Mucosa of descending colon (tissue), 3 donors: ENCODE data around the gene KRTAP19-1. TPM values are rescaled to one million over a fixed set of nuclear protein-coding genes. Genes with fewer than 3 reads are reported as not detected.

Experiments used
- ATAC-seq: fragments of 200-7000 bp; cut with Tn5 transposase; one replicate; pipeline ENCODE4 v1.9.1; 2020; ENCODE audit warnings: mild to moderate bottlenecking, moderate library complexity
- DNase-seq, 3 donors: peaks; one replicate each; pipeline ENCODE4 v3.0.0-alpha.2; 2020
- H3K36me3 ChIP-seq: fragments of 200-600 bp; one replicate; pipeline ENCODE4 v1.8.0; 2021; ENCODE audit warnings: low read depth, mild to moderate bottlenecking
- H3K4me1 ChIP-seq: fragments of 200-600 bp; one replicate; pipeline ENCODE4 v1.8.0; 2021; ENCODE audit warnings: low read depth, mild to moderate bottlenecking
- H3K4me3 ChIP-seq: fragments of 200-600 bp; one replicate; pipeline ENCODE4 v1.8.0; 2021; ENCODE audit warnings: mild to moderate bottlenecking
- H3K9me3 ChIP-seq: fragments of 200-600 bp; one replicate; pipeline ENCODE4 v1.8.0; 2021; ENCODE audit warnings: mild to moderate bottlenecking
- CTCF ChIP-seq: fragments of 200-600 bp; IDR thresholded peaks from one replicate; pipeline ENCODE4 v1.8.0; 2022; ENCODE audit warnings: antibody characterized with exemption, mild to moderate bottlenecking
- intact Hi-C, 2 donors: fragments of 100-400 bp; cut with DNase I in 1 of 2; cut with micrococcal nuclease in 1 of 2; formaldehyde crosslinking; loops; one replicate each; pipeline versions ENCODE4 v1.11.0 to v1.11.1; 2022; cut with DNase I, micrococcal nuclease
- total RNA-seq, 3 donors: library from RNA; stranded (reverse); fragmentation: NEBNext Ultra II Directional in 2 of 3; extraction: Animal tissue kit (Norgen Biotek cat#: 25700) in 2 of 3; gene quantifications; one replicate each; pipeline versions ENCODE4 v1.2.1 to v1.2.4, GENCODE V29; 2021 to 2023
- donor health status: DM: no; HTN: no; CAD: no; lungs with moderate emphysema.
- donor health status: DM: no; HTN: no; CAD: no.
- donor health status: DM: no; HTN: yes; CAD: no.

KRTAP19-1 gene
- total RNA-seq, 3 donors from 2014 or later, result not detected

GRCh38 chr21:30443226-30443625 lies 36.9 kb downstream of the KRTAP19-1 start:
- DNase-seq, result no peak
- intact Hi-C loops, result no loop called here
- no peak for TF ChIP-seq CTCF

GRCh38 chr21:30439975-30440374 lies 40.2 kb downstream of the KRTAP19-1 start, which contains the start of gene KRTAP15-1:
KRTAP15-1 (plus strand) TSS chr21:30440275; CDS start chr21:30440328, 53 bp downstream.
- no peak within 1 kb of the TSS for H3K4me3 ChIP-seq
- H3K36me3 ChIP-seq, result no peaks in the 10 kb centered on the region
- ATAC-seq, result no peak
- H3K4me1 ChIP-seq, result no peaks in the 10 kb centered on the region
- no peak for DNase-seq
- H3K9me3 ChIP-seq, result no peaks in the 10 kb centered on the region
- intact Hi-C loops, result no loop called here
- no peak for TF ChIP-seq CTCF

More at GRCh38 chr21:30443226-30443625, 36.9 kb downstream of the KRTAP19-1 start:
- Histone ChIP-seq H3K4me1 (no peaks in the 10 kb centered on the region), H3K9me3 (no peaks in the 10 kb centered on the region), H3K4me3 (no peak overlapping the region), H3K36me3 (no peaks in the 10 kb centered on the region)
- no peak for ATAC-seq

- no peaks in the 10 kb centered on the region for H3K36me3 ChIP-seq
- no peak for TF ChIP-seq CTCF
- no peaks in the 10 kb centered on the region for H3K4me1 ChIP-seq
- H3K4me3 ChIP-seq, result no peak overlapping the region
- DNase-seq (no peak), ATAC-seq (no peak)
- intact Hi-C loops, result no loop called here
- no peaks in the 10 kb centered on the region for H3K9me3 ChIP-seq
These were observed 43.1 kb downstream of the KRTAP19-1 start for GRCh38 chr21:30437010-30437565.

GRCh38 chr21:30434033-30434631 lies 46.0 kb downstream of the KRTAP19-1 start:
- ATAC-seq, result peak; percentile 67
- TF ChIP-seq CTCF, result peak; percentile 34
- Histone ChIP-seq H3K9me3 (no peaks in the 10 kb centered on the region), H3K4me3 (no peak overlapping the region), H3K36me3 (no peaks in the 10 kb centered on the region), H3K4me1 (no peaks in the 10 kb centered on the region)
- intact Hi-C loops, result no loop called here
- peak in 1 of 3 donors; percentile 18 for DNase-seq

- ATAC-seq, result no peak
- H3K4me1 ChIP-seq, result no peaks in the 10 kb centered on the region
- TF ChIP-seq CTCF, result no peak
- intact Hi-C loops, result no loop called here
- no peaks in the 10 kb centered on the region for H3K9me3 ChIP-seq
- H3K36me3 ChIP-seq, result no peaks in the 10 kb centered on the region
- no peak for DNase-seq
- no peak within 1 kb of the TSS for H3K4me3 ChIP-seq
These were observed 50.0 kb downstream of the KRTAP19-1 start, which contains the start of gene KRTAP13-4 for GRCh38 chr21:30430170-30430655. KRTAP13-4 (plus strand) TSS chr21:30430220; CDS start chr21:30430276, 56 bp downstream.

Other genes starting within 250 kb of the KRTAP19-1 start
- not detected for gene KRTAP24-1, start 197.4 kb downstream of the KRTAP19-1 start, total RNA-seq
- not detected for gene KRTAP25-1, start 190.9 kb downstream of the KRTAP19-1 start, total RNA-seq
- not detected for gene KRTAP26-1, start 160.1 kb downstream of the KRTAP19-1 start, total RNA-seq
- not detected for gene KRTAP27-1, start 142.7 kb downstream of the KRTAP19-1 start, total RNA-seq
- not detected for gene KRTAP23-1, start 131.8 kb downstream of the KRTAP19-1 start, total RNA-seq
- gene KRTAP13-2, start 108.1 kb downstream of the KRTAP19-1 start, total RNA-seq, result 10 to 100 TPM in 1 of 3 donors, 1 to 10 TPM in 1, under 1 TPM in 1; 0.47 to 15.0 (median 2.9) TPM
- not detected for gene KRTAP13-1, start 84.3 kb downstream of the KRTAP19-1 start, total RNA-seq
- gene KRTAP13-3, start 54.4 kb downstream of the KRTAP19-1 start, total RNA-seq, result not detected
- not detected for gene KRTAP13-4, start 50.1 kb downstream of the KRTAP19-1 start, total RNA-seq
- not detected for gene KRTAP15-1, start 40.1 kb downstream of the KRTAP19-1 start, total RNA-seq
- not detected for gene KRTAP19-2, start 7.1 kb upstream of the KRTAP19-1 start, total RNA-seq
- not detected for gene KRTAP19-3, start 11.6 kb upstream of the KRTAP19-1 start, total RNA-seq
- not detected for gene KRTAP19-4, start 16.8 kb upstream of the KRTAP19-1 start, total RNA-seq
- not detected for gene KRTAP19-5, start 21.8 kb upstream of the KRTAP19-1 start, total RNA-seq
- gene KRTAP19-6, start 61.5 kb upstream of the KRTAP19-1 start, total RNA-seq, result not detected
- not detected for gene KRTAP19-7, start 80.9 kb upstream of the KRTAP19-1 start, total RNA-seq
- not detected for gene KRTAP22-2, start 110.0 kb upstream of the KRTAP19-1 start, total RNA-seq
- gene KRTAP6-3, start 112.1 kb upstream of the KRTAP19-1 start, total RNA-seq, result not detected
- not detected for gene KRTAP6-2, start 118.5 kb upstream of the KRTAP19-1 start, total RNA-seq
- not detected for gene KRTAP22-1, start 120.7 kb upstream of the KRTAP19-1 start, total RNA-seq
- gene KRTAP6-1, start 133.6 kb upstream of the KRTAP19-1 start, total RNA-seq, result not detected
- not detected for gene KRTAP20-1, start 136.1 kb upstream of the KRTAP19-1 start, total RNA-seq
- not detected for gene KRTAP20-4, start 140.3 kb upstream of the KRTAP19-1 start, total RNA-seq
- gene KRTAP20-2, start 154.8 kb upstream of the KRTAP19-1 start, total RNA-seq, result not detected
- gene KRTAP20-3, start 162.5 kb upstream of the KRTAP19-1 start, total RNA-seq, result not detected
- gene KRTAP21-3, start 238.4 kb upstream of the KRTAP19-1 start, total RNA-seq, result not detected